ENCODE measurements around the gene XCL1. TPM values are rescaled to one million over a fixed set of nuclear protein-coding genes. Genes with fewer than 3 reads are reported as not detected.
"Not testable (repeated sequence)": the region's sequence is repeated elsewhere in the genome, so short reads cannot be mapped to it uniquely, and the experiment has no call there.

The XCL1 gene
- total RNA-seq = under 1 TPM in 1 of 4 donors, not detected in 3; 0.66 TPM

- H3K27me3 ChIP-seq; DNase-seq (ENCODE audit: low spot score in 2 of 2); H3K9me3 ChIP-seq; H3K4me1 ChIP-seq; H3K36me3 ChIP-seq; H3K27ac ChIP-seq; H3K4me3 ChIP-seq: not testable (repeated sequence)
- 82 to 92% methylated on average over 4 to 5 of the region's 6 CpGs for WGBS, 2 donors
Observed at GRCh38 chr1:168576245-168576688, at the start of gene XCL1. TSS of gene XCL1 (plus strand) at chr1:168576605. CDS start at chr1:168576638, 33 bp downstream.

GRCh38 chr1:168529518-168529917, 46.9 kb upstream of the XCL1 start:
- Histone ChIP-seq H3K36me3 (no peaks in the 10 kb centered on the region), H3K4me1 (no peaks in the 10 kb centered on the region), H3K27ac (no peak overlapping the region), H3K27me3 (no peaks in the 10 kb centered on the region), H3K9me3 (no peaks in the 10 kb centered on the region), H3K4me3 (no peak overlapping the region)
- TF ChIP-seq EP300 (IDR thresholded peaks at IDR 0.05) (no peak), POLR2A (IDR thresholded peaks at IDR 0.05) (no peak), CTCF (IDR thresholded peaks at IDR 0.05) (no peak)
- DNase-seq (ENCODE audit: low spot score in 2 of 2) = no peak
- 24 to 40% methylated on average over 1 of the region's 1 CpG for WGBS, 2 donors

- 92 to 98% methylated on average over 2 of the region's 2 CpGs for WGBS, 2 donors
- H3K36me3 ChIP-seq = no peaks in the 10 kb centered on the region
- no peak for DNase-seq (ENCODE audit: low spot score in 2 of 2)
- H3K27ac ChIP-seq = no peak overlapping the region
- no peak overlapping the region for H3K4me3 ChIP-seq
- H3K4me1 ChIP-seq = peaks cover 0 to 5% (median 0%) of the 10 kb centered on the region in 4 donors
- H3K9me3 ChIP-seq = no peaks in the 10 kb centered on the region
- TF ChIP-seq CTCF (IDR thresholded peaks at IDR 0.05) (no peak), POLR2A (IDR thresholded peaks at IDR 0.05) (no peak), EP300 (IDR thresholded peaks at IDR 0.05) (no peak)
- no peaks in the 10 kb centered on the region for H3K27me3 ChIP-seq
Observed at GRCh38 chr1:168531615-168532345, 44.6 kb upstream of the XCL1 start.

- no peak for TF ChIP-seq POLR2A (IDR thresholded peaks at IDR 0.05)
- TF ChIP-seq CTCF (IDR thresholded peaks at IDR 0.05) = no peak
- TF ChIP-seq EP300 (IDR thresholded peaks at IDR 0.05) = no peak
- H3K4me1 ChIP-seq = peaks cover 0 to 5% (median 0%) of the 10 kb centered on the region in 4 donors
- H3K4me3 ChIP-seq = no peak overlapping the region
- H3K27me3 ChIP-seq = no peaks in the 10 kb centered on the region
- no peaks in the 10 kb centered on the region for H3K36me3 ChIP-seq
- H3K9me3 ChIP-seq = no peaks in the 10 kb centered on the region
- 58 to 75% methylated on average over 1 of the region's 1 CpG for WGBS, 2 donors
- peak overlapping the region in 1 of 4 donors; percentile 50 for H3K27ac ChIP-seq
- DNase-seq (ENCODE audit: low spot score in 2 of 2) = no peak
Observed at GRCh38 chr1:168535536-168535935, 40.9 kb upstream of the XCL1 start.

- not testable (repeated sequence) for H3K9me3 ChIP-seq; DNase-seq (ENCODE audit: low spot score in 2 of 2); H3K4me3 ChIP-seq; H3K27ac ChIP-seq; H3K4me1 ChIP-seq; H3K36me3 ChIP-seq; H3K27me3 ChIP-seq
- 58 to 68% methylated on average over 7 of the region's 7 CpGs for WGBS, 2 donors
Observed at GRCh38 chr1:168540798-168541197, 35.6 kb upstream of the XCL1 start.

- H3K9me3 ChIP-seq = peaks cover 0 to 10% (median 0%) of the 10 kb centered on the region in 4 donors
- not testable (repeated sequence) for H3K4me1 ChIP-seq; DNase-seq (ENCODE audit: low spot score in 2 of 2); H3K36me3 ChIP-seq; H3K27me3 ChIP-seq; H3K27ac ChIP-seq; H3K4me3 ChIP-seq
- 95 to 96% methylated on average over 2 of the region's 2 CpGs for WGBS, 2 donors
Observed at GRCh38 chr1:168542978-168543377, 33.4 kb upstream of the XCL1 start.

GRCh38 chr1:168543840-168544498, 32.4 kb upstream of the XCL1 start, which contains the start of gene XCL2:
TSS of gene XCL2 (minus strand) at chr1:168543997. CDS start at chr1:168543964, 33 bp downstream.
- H3K36me3 ChIP-seq; H3K4me1 ChIP-seq; DNase-seq (ENCODE audit: low spot score in 2 of 2); H3K4me3 ChIP-seq; H3K27ac ChIP-seq; H3K27me3 ChIP-seq: not testable (repeated sequence)
- H3K9me3 ChIP-seq = peaks cover 0 to 11% (median 0%) of the 10 kb centered on the region in 4 donors
- 86 to 92% methylated on average over 6 of the region's 8 CpGs for WGBS, 2 donors
